GM18951 (cell line): ENCODE measurements around the gene MNT.
"Not testable (repeated sequence)": the region's sequence is repeated elsewhere in the genome, so short reads cannot be mapped to it uniquely, and the experiment has no call there.

Experiments used
- POLR2A ChIP-seq: IDR thresholded peaks from 4 replicates; pipeline ENCODE4 v1.6.1; 2011; ENCODE audit warnings: mild to moderate bottlenecking; ENCODE audit not compliant: insufficient read length, insufficient read depth; ENCODE audit errors: extremely low read depth
- in situ Hi-C: fragments of 300-500 bp; cut with MboI; formaldehyde crosslinking; loops from one replicate; pipeline ENCODE4 v1.12.0; 2022; ENCODE audit warnings: low sequenced_read_pairs, mixed read lengths, inconsistent platforms; ENCODE audit not compliant: unreplicated experiment

The MNT gene, protein sequence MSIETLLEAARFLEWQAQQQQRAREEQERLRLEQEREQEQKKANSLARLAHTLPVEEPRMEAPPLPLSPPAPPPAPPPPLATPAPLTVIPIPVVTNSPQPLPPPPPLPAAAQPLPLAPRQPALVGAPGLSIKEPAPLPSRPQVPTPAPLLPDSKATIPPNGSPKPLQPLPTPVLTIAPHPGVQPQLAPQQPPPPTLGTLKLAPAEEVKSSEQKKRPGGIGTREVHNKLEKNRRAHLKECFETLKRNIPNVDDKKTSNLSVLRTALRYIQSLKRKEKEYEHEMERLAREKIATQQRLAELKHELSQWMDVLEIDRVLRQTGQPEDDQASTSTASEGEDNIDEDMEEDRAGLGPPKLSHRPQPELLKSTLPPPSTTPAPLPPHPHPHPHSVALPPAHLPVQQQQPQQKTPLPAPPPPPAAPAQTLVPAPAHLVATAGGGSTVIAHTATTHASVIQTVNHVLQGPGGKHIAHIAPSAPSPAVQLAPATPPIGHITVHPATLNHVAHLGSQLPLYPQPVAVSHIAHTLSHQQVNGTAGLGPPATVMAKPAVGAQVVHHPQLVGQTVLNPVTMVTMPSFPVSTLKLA

GRCh38 chr17:2400877-2401425, at the start of gene MNT:
Gene MNT (minus strand): TSS chr17:2401060. CDS start chr17:2400712, 348 bp downstream.
- in situ Hi-C loops = no loop called here
- TF ChIP-seq POLR2A = peak; percentile 56

DNA sequence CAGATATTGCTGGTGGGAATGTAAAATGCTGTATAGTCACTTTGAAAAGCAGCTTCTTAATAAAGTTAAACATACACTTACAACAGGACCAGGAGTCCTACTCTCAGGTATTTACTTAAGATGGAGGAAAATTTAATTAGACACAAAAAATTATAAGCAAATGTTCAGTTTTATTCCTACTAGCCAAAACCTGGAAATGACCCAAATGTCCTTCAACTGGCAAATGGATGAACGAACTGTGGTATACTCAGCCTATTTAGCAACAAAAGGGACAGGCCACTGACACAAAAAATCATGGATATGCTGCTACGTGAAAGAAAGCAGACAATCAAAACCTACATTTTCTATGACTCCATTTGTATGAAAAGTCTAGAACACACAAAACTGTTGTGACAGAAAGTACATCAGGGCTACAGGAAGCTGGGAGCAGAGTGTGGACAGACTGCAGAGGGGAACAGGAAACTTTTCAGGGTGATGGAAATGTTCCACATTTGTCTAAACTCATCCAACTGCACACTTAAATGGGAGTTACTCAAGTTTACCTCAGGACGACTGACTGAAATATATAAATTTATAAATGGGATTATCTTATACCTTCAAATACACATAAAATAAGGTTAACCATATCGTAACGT, 49.3 kb upstream of the MNT start:
- TF ChIP-seq POLR2A = no peak
- in situ Hi-C loops = no loop called here

DNA sequence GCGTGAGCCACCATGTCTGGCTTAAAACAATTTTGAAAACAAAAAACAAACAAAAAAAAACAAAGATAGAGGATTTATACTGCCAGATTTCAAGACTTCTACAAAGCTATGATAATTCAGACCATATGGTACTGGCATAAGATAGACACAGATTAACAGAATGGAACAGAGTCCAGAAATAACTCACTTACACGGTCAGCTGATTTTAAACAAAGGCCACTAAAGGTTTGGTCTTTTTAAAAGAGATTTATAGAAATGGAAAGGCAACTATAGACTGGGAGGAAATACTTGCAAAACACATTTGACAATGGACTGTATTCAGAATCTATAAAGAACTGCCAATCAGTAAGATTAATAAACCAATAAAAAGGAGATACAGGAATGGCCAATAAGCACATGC, 48.6 kb upstream of the MNT start:
- in situ Hi-C loops = no loop called here
- TF ChIP-seq POLR2A = no peak

- in situ Hi-C loops = not testable (repeated sequence)
Measured at GRCh38 chr17:2447479-2447878, 46.6 kb upstream of the MNT start.

DNA sequence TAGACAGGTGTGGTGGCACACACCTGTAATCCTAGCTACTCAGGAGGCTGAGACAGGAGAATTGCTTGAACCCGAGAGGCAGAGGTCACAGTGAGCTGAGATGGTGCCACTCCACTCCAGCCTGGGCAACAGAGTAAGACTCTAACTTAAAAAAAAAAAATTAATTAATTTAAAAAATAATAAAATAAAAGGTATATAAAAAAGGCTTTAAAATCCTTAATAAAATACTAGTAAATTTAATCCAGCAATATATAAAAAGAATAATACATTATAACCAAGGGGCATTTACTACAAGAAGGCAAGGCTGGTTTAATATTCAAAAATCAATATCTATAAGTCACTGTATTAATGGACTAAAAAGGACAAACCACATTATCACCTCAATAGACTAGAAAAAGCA, 44.8 kb upstream of the MNT start:
- no peak for TF ChIP-seq POLR2A
- in situ Hi-C loops = no loop called here

- in situ Hi-C loops = no loop called here
- TF ChIP-seq POLR2A = no peak
Measured at GRCh38 chr17:2444382-2444781, 43.5 kb upstream of the MNT start.

- no peak for TF ChIP-seq POLR2A
- in situ Hi-C loops = no loop called here
Measured at GRCh38 chr17:2442166-2442565, 41.3 kb upstream of the MNT start.

DNA sequence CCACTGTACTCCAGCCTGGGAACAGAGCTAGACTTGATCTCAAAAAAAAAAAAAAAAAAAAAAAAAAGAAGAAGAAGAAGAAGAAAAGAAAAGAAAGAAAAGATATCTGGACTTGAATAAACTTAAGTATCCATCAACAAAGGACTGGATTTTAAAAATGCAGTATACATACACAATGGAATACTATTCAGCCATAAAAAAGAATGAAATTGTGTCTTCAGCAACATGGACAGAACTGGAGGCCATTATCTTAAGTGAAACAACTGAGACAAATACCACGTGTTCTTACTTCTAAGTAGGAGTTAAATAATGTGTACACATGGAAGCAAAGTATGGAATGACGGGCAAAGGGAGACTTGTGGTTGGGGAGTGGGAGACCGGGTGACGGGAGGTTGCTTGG, 40.1 kb upstream of the MNT start:
- in situ Hi-C loops = no loop called here
- no peak for TF ChIP-seq POLR2A

GRCh38 chr17:2439997-2440396, 39.1 kb upstream of the MNT start:
- in situ Hi-C loops = not testable (repeated sequence)

GRCh38 chr17:2438823-2439222, 38.0 kb upstream of the MNT start:
- in situ Hi-C loops = no loop called here
- TF ChIP-seq POLR2A = no peak

GRCh38 chr17:2436316-2436905, 35.6 kb upstream of the MNT start:
- in situ Hi-C loops = no loop called here
- TF ChIP-seq POLR2A = no peak

- in situ Hi-C loops = no loop called here
- TF ChIP-seq POLR2A = no peak
Measured at GRCh38 chr17:2435862-2436261, 35.0 kb upstream of the MNT start.

- in situ Hi-C loops = no loop called here
- no peak for TF ChIP-seq POLR2A
Measured at GRCh38 chr17:2435181-2435741, 34.4 kb upstream of the MNT start.
